Stimulated activated CD4-positive, alpha-beta T cell treated with anti-CD3 and anti-CD28 coated beads, Interleukin-12 subunit alpha, Interleukin-12 subunit beta, amount 100 ng/mL, for 4 hours (primary cell): ENCODE results near the gene ACBD3.
"Not testable (repeated sequence)": the region's sequence is repeated elsewhere in the genome, so short reads cannot be mapped to it uniquely, and the experiment has no call there.

Experiments used
- DNase-seq: peaks from one replicate; pipeline ENCODE4 v3.0.0-alpha.2; 2020

Gene ACBD3

GRCh38 chr1:226186124-226187018, at the start of gene ACBD3:
Gene ACBD3, minus strand, starts transcription at chr1:226186741. Its CDS starts 66 bp downstream, at chr1:226186675.
- DNase-seq = peak; percentile 78

GRCh38 chr1:226233806-226234205, 47.3 kb upstream of the ACBD3 start:
- DNase-seq = no peak

- no peak for DNase-seq
These were observed 46.8 kb upstream of the ACBD3 start for GRCh38 chr1:226233293-226233692.

- DNase-seq = no peak
These were observed 40.1 kb upstream of the ACBD3 start for GRCh38 chr1:226226601-226227000.

- peak; percentile 7 for DNase-seq
These were observed 37.3 kb upstream of the ACBD3 start for GRCh38 chr1:226223786-226224244.

GRCh38 chr1:226223157-226223785, 36.7 kb upstream of the ACBD3 start, which contains the start of gene MIXL1:
Gene MIXL1, plus strand, starts transcription at chr1:226223664. Its CDS starts 18 bp downstream, at chr1:226223682.
- DNase-seq = peak; percentile 3

GRCh38 chr1:226222686-226223085, 36.1 kb upstream of the ACBD3 start:
- DNase-seq = no peak

- no peak for DNase-seq
These were observed 34.1 kb upstream of the ACBD3 start for GRCh38 chr1:226220473-226221189.

GRCh38 chr1:226217273-226217672, 30.7 kb upstream of the ACBD3 start:
- no peak for DNase-seq

- no peak for DNase-seq
These were observed 29.5 kb upstream of the ACBD3 start for GRCh38 chr1:226216056-226216455.

- DNase-seq = no peak
These were observed 28.7 kb upstream of the ACBD3 start for GRCh38 chr1:226215239-226215638.

GRCh38 chr1:226212545-226212944, 26.0 kb upstream of the ACBD3 start:
- DNase-seq = no peak

- DNase-seq = no peak
These were observed 24.8 kb upstream of the ACBD3 start for GRCh38 chr1:226211181-226211821.

- DNase-seq = no peak
These were observed 24.1 kb upstream of the ACBD3 start for GRCh38 chr1:226210571-226211176.

GRCh38 chr1:226209307-226210059, 22.9 kb upstream of the ACBD3 start:
- no peak for DNase-seq

GRCh38 chr1:226207048-226207447, 20.5 kb upstream of the ACBD3 start:
- DNase-seq = no peak

- no peak for DNase-seq
These were observed 17.7 kb upstream of the ACBD3 start for GRCh38 chr1:226204198-226204597.

GRCh38 chr1:226203655-226204054, 17.1 kb upstream of the ACBD3 start:
- no peak for DNase-seq

GRCh38 chr1:226203240-226203639, 16.7 kb upstream of the ACBD3 start:
- no peak for DNase-seq

GRCh38 chr1:226202666-226203065, 16.1 kb upstream of the ACBD3 start:
- DNase-seq = not testable (repeated sequence)

GRCh38 chr1:226202246-226202645, 15.7 kb upstream of the ACBD3 start:
- DNase-seq = no peak
